HG03135 (cell line): ENCODE results near the gene CALR3.
"Not testable (repeated sequence)": the region's sequence is repeated elsewhere in the genome, so short reads cannot be mapped to it uniquely, and the experiment has no call there.

Experiments
- ATAC-seq: cut with Tn5 transposase; IDR thresholded peaks from one replicate; pipeline ENCODE4 v1.9.1; 2021; ENCODE audit warnings: mild to moderate bottlenecking, moderate library complexity; ENCODE audit not compliant: unreplicated experiment

The CALR3 gene

GRCh38 chr19:16524991-16525734, 29.2 kb upstream of the CALR3 start:
- no peak for ATAC-seq

- no peak for ATAC-seq
These were observed 26.8 kb upstream of the CALR3 start for GRCh38 chr19:16522559-16523377.

GRCh38 chr19:16521715-16522289, 25.8 kb upstream of the CALR3 start:
- ATAC-seq, result no peak

- ATAC-seq, result no peak
These were observed 25.1 kb upstream of the CALR3 start for GRCh38 chr19:16520986-16521624.

GRCh38 chr19:16520074-16520973, 24.4 kb upstream of the CALR3 start:
- ATAC-seq, result no peak

- ATAC-seq, result no peak
These were observed 23.3 kb upstream of the CALR3 start for GRCh38 chr19:16519230-16519687.

GRCh38 chr19:16518483-16519229, 22.7 kb upstream of the CALR3 start:
- ATAC-seq, result no peak

- no peak for ATAC-seq
These were observed 22.1 kb upstream of the CALR3 start for GRCh38 chr19:16518061-16518460.

GRCh38 chr19:16516923-16517610, 21.1 kb upstream of the CALR3 start:
- ATAC-seq, result no peak

GRCh38 chr19:16516381-16516780, 20.4 kb upstream of the CALR3 start:
- ATAC-seq, result no peak

- no peak for ATAC-seq
These were observed 18.5 kb upstream of the CALR3 start for GRCh38 chr19:16514383-16515019.

GRCh38 chr19:16512611-16513010, 16.6 kb upstream of the CALR3 start:
- not testable (repeated sequence) for ATAC-seq

- ATAC-seq, result no peak
These were observed 13.4 kb upstream of the CALR3 start for GRCh38 chr19:16509141-16510061.

- ATAC-seq, result no peak
These were observed 12.6 kb upstream of the CALR3 start for GRCh38 chr19:16508546-16508945.

- no peak for ATAC-seq
These were observed 11.0 kb upstream of the CALR3 start for GRCh38 chr19:16506961-16507360.

- not testable (repeated sequence) for ATAC-seq
These were observed 10.2 kb upstream of the CALR3 start for GRCh38 chr19:16506161-16506560.

GRCh38 chr19:16504271-16504670, 8.3 kb upstream of the CALR3 start:
- no peak for ATAC-seq
